ENCODE measurements around the gene RAB11B.
A peak's percentile ranks its signal among the peaks of the same experiment; 100 is the strongest.
"Not testable (repeated sequence)": the region's sequence is repeated elsewhere in the genome, so short reads cannot be mapped to it uniquely, and the experiment has no call there.

RAB11B gene

DNA sequence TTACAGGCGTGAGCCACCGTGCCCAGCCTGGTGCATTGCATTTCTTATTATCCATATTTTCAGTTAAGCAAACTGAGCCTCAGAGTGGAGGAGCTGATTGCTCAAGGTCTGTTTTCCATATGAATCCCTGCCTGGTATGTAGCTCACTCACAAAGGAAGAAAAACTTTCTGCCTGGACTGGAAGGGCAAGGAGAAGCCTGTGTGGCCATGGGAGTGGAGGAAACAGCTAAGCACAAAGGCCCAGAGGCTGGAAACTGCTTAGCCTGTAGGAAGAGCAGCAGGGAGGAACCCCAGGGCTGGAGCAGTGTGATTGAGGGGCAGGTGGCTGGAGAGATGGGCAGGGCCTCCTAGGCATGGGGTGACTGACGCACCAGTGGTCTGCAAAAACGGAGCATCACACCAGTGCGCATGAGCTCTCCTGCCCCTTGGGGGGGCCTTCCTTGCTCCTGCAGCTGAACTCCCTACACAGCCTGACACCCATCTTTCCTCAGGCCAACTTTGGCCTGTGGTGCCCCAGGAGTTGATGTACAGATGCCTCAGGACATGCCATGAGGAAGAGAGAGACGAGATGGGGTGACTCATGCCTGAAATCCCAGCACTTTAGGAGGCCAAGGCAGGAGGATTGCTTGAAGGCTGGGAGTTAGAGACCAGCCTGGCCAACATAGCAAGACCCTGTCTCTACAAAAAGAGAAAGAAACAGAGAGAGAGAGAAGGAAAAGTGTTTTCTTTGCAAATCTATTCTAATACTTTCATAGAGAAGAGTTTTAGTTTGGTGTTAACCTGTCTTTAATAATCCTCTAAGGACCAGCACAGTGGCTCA lies 51.8 kb downstream of the RAB11B start:
- DNase-seq: no peak

GRCh38 chr19:8444140-8444676 lies 54.0 kb downstream of the RAB11B start:
- not testable (repeated sequence) for DNase-seq

- DNase-seq: peak; percentile 100
Observed at GRCh38 chr19:8444677-8445487, 54.7 kb downstream of the RAB11B start, which contains the start of gene HNRNPM. TSS of gene HNRNPM (plus strand) at chr19:8444975. CDS start at chr19:8444999, 24 bp downstream.

- peak; percentile 46 for DNase-seq
Observed at GRCh38 chr19:8445488-8446001, 55.4 kb downstream of the RAB11B start.

DNA sequence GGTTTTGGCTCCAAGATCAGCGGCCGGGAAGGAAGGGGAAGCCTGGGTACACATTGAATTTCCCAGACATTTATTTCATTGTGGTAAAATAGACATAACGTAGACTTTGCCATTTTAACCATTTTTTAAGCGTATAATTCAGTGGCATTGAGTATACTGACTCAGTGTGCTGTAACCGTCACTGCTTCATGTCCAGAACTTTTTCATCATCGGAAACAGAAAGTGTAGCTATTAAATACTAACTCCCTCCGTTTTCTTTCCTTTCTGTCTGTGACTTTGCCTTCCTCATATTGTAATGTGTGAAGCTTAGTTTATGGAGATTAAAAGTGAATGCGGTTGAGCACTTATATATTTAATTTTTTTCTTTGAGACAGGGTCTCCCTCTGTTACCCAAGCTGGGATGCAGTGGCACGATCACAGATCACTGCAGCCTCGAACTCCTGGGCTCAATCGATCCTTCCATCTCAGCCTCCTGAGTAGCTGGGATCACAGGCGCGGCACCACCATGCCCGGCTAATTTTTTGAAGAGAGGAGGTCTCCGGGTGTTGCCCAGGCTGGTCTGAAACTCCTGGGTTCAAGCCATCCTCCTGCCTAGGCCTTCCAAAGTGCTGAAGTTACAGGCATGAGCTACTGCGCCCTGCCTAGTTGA lies 56.0 kb downstream of the RAB11B start:
- DNase-seq: no peak

GRCh38 chr19:8449830-8450229 lies 59.7 kb downstream of the RAB11B start:
- no peak for DNase-seq

DNA sequence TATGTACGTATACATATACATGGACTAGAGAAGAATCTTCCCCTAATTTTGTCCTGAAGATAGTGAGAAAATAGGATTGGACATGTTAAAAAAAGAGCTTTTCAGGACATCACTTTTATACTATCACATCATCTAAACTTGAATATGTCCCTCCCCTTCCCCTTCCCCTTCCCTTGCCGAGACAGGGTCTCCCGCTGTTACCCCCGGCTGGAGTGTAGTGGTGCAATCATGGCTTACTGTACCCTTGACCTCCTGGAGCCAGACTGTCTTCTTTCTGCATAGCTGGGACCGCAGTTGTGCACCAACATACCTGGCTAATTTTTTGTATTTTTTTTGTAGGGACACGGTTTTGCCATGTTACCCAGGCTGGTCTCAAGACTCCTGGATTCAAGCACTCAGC lies 61.2 kb downstream of the RAB11B start:
- DNase-seq: no peak

DNA sequence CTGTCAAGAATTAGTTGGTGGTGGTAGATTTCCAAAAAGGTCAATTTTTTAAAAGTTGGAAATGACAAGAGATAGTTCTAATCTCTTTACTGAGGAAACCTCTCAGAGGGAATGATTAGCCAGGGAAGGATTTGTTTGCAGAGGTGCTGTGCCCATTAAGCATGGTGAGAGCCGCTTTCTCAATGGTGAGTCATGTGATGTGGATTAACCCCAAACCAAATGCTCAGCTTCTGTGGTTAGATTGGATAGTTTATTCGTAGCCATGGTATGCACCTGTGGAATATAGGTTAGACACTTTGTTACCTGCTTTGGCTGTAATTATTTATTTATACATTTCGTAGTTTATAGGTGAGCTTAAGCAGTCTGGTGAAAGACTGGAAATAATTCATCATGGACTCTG lies 61.7 kb downstream of the RAB11B start:
- no peak for DNase-seq

GRCh38 chr19:8452446-8453123 lies 62.4 kb downstream of the RAB11B start:
- DNase-seq: no peak

DNA sequence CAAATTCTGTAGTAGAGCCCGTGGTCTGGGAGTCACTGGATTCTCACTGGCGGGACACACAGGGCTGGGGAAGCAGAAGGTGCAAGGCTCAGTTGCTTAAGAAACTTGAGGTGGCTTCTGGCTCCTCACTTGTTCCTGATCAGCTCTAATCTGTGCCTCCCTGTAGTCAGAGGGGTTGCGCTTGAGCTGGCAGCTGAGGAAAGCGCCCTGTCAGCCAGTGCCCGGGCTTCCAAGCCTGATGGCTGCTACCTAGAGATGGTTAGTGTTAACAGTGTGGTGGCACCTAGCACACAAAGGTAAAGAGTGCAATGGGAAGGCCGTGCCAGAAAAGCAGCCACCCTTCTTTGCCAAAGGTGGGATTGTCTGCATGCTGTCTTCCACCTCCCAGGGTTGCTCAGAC lies 63.5 kb downstream of the RAB11B start:
- no peak for DNase-seq

Measured in activated naive CD4-positive, alpha-beta T cell treated with anti-CD3 and anti-CD28 coated beads, Interleukin-2, amount 50 U/mL, for 16 hours (primary cell).